Stimulated activated CD8-positive, alpha-beta memory T cell treated with anti-CD3 and anti-CD28 coated beads, Interleukin-15, amount 100 ng/mL, for 1 hour (primary cell): ENCODE results near the gene CAMSAP2.

ENCODE experiments used
- DNase-seq: peaks from one replicate; pipeline ENCODE4 v3.0.0-alpha.2; 2020; ENCODE audit warnings: low read depth

CAMSAP2 gene

GRCh38 chr1:200897259-200897658, 158.6 kb downstream of the CAMSAP2 start:
- no peak for DNase-seq

DNA sequence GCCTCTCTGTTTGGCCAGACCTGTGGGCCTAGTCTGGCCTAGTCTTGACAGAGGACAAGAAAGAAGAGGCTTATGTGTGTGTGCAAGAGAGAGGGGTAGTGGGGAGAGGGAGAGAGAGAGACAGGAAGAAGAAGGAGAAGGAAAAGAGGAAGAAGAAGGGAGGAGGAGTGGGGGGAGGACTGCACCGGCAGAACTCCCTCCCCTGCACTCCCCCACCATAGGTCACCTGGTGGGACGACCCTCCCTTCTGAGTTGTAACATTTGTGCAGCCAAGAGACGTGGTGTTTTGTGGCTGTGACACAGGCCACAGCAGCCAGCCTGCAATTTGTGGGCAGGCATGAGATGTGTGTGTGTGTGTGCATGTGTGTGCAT, 160.3 kb downstream of the CAMSAP2 start:
- no peak for DNase-seq

GRCh38 chr1:200899451-200899915, 160.8 kb downstream of the CAMSAP2 start:
- DNase-seq = no peak

DNA sequence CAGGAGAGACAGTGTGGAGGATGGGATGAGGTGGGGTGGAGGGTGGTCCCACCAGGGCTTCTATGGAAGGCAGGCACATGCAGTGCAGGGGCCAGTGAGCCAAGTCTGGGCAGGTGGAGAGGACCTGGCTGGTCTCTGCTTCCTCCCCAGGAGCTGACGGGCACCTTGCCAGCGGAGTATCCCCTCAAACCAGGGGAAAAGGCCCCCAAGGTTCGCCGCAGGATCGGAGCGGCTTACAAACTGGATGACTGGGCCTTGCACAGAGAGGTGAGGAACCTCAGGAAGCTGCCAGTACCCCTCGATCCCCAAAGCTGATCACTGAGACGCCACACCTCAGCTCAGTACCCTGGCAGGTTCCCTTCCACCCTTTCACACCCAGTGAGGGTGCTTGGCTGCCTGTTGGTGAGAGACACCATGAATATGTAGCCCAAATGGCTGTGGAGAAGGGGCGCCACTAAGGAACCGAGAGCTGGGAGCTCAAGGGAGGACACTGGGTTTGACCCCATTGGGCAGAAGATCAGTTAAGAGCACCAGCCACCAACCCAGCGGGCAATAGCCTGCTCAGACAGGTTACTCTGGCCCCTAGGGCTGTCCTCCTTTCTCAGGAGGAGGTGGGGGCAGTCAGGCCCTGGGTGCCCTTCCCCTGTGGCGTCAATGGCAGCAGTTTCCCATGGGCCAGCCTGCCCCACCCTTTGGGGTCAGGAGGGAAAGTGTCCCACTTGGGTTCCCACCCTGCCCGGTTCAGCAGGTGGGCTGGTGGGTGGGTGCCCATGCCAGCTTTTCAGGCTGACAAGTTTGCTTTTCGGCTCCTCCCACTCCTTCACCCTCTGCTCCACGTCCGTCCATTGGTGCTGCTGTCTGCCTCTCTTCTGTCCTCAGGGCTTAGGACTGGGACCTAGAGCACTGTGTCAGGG, 161.5 kb downstream of the CAMSAP2 start:
- DNase-seq = no peak

DNA sequence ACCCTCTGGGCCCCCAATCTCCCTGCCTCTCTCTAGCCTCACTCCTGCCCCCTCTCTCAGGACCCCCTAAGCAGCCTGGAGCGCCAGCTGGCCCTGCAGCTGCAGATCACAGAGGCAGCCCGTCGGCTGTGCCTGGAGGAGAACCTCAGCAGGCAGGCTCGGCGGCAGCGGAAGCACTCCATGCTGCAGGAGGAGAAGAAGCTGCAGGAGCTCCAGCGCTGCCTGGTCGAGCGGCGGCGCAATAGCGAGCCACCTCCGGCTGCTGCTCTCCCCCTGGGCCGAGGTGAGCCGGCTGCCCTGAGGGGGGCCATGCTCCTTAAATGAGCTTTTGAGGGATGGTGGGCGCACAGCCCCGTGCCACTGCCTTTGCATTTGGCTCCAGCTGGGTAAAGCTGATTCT, 162.2 kb downstream of the CAMSAP2 start:
- DNase-seq = no peak

DNA sequence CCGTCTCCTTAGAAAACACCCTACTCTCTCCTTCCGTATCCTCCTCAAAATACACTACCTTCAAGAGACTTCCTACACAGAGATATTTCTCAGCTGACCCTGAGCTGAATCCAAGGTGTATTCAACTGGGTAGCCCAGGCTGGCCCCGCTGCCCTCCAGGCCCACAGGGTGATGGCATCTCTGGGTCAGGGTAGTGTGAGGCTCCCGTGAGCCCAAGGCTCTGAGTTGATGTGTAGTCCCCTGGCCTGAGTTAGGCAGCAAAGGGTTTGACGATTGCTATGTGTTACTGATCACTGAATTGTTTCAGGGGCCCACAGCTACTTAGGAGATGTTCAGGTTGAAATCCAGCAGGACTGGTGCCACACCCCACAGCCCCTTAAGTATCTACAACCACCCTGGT, 162.7 kb downstream of the CAMSAP2 start:
- no peak for DNase-seq

- no peak for DNase-seq
Observed at GRCh38 chr1:200901796-200902444, 163.2 kb downstream of the CAMSAP2 start.

DNA sequence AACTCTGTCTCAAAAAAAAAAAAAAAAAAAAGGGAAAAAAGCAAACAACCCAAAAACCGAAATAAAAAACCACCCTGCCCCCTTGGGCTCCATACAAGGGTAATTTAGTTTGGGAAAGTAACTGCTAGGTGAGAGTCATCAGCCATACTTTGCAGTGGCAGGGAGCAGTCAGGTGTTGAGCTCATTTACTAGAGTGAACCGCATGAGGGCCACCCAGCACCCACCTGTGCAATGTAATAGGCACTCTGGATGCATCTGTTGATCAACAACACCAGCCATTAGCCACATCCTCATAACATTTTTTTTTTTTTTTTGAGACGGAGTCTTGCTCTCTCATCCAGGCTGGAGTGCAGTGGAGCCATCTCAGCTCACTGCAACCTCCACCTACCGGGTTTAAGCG, 165.1 kb downstream of the CAMSAP2 start:
- no peak for DNase-seq

DNA sequence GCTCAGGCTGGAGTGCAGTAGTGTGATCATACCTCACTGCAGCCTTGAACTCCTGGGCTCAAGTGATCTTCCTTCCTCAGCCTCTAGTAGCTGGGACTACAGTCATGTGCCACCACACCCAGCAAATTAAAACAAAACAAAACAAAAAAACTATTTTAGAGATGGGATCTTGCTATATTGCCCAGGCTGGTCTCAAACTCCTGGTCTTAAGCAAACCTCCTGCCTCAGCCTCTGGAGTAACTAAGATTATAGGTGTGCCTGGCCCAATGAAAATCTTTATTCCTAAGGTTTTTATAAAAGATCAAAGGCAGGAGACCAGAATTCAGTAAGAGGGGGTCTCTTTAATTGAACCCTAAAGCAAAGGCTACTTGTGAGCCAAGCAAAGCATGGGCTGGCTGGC, 166.1 kb downstream of the CAMSAP2 start:
- DNase-seq = no peak

DNA sequence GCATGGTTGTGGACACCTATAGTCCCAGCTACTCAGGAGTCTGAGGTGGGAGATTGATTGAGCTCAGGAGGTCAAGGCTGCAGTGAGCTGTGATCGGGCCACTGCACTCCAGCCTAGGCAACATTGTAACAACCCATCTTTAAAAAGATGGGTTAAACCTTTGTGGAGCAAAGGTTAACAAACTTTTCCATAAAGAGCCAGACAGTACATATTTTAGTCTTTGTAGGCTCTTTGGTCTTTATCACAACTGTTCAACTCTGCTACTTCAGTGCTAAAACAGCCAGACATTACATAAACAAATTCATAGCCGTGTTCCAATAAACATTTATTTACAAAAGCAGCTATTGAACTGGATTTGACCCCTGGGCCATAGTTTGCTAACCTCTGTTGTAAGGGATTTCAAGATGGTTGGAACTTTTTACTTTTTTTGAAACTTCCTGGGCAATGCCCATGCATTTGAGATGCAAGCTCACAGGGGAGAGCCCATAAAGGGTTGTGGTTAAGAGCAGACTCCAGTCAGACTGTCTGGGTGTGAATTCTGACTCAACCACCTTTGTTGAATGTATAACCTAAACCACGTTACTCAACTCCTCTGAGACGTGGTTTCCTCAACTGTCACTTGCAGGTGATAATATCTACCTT, 166.8 kb downstream of the CAMSAP2 start:
- DNase-seq = no peak

DNA sequence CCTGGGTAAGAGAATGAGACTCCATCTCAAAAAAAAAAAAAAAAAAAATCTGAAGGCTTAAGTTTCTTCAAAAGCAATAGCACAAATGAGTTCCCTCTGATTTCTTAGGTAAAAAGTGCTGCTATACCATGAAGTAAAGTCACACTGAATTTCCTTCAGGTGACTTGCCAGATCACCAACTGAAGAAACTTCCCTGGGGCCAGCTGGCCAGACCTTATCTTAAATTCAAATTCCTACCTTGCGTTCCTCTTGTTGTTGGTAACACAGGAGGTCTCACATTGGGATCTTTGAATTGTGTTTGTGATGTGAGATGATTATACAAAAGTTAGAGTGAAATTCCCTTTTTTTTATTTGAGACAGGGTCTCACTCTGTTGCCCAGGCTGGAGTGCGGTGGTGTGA, 167.8 kb downstream of the CAMSAP2 start:
- no peak for DNase-seq

DNA sequence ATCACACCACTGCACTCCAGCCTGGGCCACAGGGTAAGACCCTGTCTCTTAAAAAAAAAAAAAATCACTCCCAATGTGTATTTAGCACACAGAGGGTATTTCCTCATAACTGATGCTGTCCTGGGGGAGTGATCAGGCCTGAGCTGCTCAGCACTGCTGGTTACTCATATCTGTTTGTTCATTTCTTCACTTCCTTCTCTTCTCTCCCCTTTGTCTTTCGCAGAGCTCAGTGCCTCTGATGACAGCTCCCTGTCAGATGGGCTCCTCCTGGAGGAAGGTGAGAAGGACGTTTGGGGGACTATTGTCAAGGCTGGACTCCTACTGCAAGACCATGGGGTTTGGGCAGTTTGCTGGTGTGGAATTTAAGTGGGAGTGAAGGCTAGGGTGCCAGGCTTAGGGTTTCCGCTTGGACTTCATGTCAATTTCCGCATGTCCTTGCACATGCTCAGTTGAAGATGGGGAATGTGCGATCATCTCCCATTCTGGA, 169.0 kb downstream of the CAMSAP2 start:
- no peak for DNase-seq

DNA sequence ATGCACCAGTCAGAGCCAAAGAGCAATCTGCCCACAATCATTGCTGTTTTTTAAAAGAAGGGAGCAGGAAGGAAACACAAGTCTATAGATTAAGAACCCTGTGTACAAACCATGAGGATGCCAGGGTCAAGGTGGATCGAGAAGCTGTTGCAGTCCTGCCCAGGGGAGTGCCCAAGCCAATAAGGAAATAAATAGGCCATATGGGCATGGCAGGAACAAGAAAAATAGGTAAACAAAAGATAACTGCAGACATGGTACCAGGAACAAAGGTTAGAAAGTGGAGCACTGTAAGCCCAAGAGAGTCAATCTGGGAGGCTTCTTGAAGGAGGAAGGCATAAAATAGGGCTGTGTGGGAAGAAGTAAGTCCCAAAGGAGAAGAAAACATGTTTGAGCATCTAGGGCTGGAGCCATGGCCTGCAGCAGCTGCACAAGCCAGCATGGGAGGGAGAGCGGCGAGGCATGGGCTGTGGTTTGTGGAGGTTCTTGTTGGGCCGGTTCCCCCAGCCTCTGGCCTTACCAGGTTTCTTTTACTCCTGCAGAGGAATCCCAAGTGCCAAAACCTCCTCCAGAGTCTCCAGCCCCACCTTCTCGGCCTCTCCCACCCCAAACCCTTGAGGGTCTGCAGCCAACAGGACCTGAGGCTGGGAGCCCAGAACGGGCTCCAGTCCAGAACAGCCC, 169.6 kb downstream of the CAMSAP2 start:
- no peak for DNase-seq

- no peak for DNase-seq
Observed at GRCh38 chr1:200909071-200909470, 170.4 kb downstream of the CAMSAP2 start.

DNA sequence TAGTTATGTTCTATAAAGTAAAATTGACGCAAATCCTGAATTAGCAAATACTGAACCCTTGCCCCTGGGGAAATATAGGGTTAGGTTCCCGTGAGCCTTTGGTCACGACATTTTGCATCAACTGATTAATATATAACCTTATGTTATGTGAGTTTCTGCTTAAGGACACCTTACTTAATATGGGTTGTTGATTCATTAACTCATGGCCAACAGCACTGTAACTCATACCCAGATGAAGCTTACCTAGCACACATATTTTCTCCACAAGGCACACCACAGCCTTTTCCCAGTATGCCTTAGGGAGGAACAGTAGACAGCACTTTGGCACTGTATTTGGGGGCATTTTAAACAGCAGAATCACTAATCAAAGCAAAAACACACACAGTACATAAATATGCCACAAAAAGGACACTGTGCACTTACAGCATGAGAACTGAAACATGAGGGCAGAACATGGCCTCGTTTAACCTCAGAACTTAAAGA, 171.1 kb downstream of the CAMSAP2 start:
- no peak for DNase-seq
